ENCODE measurements around the gene CSF1R.

The CSF1R gene

DNA sequence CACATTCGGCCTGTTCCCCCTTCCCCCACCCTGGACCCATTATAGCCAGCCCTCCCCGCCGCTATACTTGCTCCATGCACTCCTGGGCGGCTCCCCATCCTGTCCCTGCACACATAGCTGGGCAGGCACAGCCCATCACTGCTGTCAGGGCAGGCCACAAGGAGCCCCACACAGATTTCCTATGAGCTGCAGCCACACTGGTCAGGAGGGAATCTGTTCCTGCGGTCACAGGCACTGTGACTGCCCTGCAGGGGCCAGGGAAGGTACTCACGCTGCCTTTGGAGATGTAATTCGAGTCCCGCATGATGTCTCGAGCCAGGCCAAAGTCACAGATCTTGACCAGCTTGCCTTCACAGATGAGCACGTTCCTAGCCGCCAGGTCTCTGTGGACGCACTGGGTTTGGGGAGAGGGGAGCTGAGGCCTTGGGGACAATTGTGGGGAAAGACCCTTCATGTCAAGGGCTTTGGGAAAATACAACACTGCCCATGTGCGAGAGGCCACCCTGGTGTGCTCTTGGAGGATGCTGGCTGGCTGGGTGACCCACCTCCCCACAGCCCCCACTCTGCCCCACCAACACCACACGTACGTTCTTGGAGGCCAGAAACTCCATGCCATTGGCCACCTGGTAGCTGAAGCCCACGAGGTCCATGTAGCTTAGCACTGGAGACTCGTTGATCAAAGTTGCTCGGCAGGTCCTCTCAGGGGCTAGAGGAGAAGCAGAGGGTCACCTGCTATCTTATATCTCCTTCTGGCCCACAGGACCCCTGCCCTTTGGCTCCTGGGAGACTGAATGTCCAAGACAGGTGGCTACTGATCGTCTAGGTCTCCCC lies 34.5 kb upstream of the CSF1R start:
- no peak for DNase-seq

DNA sequence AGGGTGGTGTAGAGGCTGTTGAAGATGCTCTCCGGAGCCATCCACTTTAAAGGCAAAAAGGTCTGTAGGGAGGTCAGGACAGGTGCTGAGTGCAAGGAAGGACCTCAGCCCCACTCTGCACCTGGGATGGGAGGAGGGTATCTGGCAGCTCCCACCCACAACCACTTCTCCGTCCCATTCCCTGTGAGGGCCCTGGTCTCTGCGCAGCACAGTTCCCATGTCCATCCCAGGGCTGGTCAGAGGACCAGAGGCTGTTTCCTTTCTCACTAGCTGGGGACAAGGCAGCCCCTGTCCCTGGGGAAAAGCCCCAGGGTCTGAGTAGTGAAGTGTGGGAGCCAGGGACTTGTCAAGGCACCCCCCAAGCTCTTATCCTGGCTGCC lies 33.7 kb upstream of the CSF1R start:
- no peak for DNase-seq

DNA sequence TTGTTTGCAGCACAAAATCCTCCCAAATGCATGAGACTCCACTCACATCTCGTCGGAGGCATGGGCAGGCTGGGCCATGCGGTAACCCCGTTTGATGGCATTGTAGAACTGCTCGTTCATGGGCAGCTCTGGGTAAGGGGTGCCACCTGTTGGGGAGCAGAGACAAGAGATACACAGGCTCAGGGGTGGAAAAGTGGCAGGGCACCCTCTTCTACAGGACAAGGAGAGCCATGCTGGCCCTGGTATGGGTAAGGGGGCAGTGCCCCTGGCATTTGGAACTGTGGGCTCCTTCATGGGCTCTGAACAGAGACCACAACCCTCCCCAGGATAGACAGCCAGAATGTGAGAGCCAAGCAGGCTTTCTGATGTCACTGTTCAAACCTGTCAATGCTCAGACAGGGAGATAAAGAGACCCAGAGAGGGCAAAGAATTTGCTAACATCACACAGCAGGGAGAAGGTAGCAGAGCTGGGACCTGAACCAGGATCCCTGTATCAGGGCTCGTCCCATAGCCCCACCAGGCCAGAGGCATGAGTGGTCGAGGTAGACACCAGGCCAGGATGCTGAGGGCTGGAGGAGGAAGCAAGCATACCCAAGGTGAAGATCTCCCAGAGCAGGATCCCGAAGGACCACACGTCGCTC lies 33.2 kb upstream of the CSF1R start:
- no peak for DNase-seq

DNA sequence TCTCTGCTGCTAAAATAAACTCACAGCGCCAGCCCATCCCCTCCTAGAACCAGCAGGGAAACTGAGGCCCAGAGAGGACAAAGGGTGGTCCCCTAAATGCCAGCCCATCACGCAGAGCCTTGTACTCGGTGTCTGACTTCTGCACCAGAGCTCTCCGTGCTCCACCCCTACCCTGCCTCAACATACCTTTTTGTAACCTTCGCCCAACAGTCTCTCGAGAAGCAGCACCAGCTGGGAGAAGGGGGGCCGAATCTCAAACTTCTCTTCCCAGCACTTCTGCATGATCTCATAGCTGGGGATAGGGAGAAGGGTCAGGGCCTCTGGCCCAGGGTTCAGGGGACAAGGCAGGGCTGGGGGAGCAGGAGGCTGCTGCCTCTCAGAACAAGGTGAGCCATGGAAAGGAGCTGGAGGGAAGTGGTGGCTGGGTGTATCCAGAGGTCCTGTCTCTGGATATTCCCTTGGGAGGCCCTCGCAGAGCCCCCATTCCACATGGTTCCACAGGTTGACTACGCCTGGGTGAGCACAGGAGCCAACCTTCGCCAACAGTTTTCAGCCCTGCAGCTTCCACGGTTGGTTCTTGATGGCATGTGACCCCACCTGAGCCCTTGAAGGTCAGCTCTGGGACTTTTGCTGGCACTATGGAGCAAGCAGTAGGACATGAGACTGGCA lies 32.3 kb upstream of the CSF1R start:
- no peak for DNase-seq

DNA sequence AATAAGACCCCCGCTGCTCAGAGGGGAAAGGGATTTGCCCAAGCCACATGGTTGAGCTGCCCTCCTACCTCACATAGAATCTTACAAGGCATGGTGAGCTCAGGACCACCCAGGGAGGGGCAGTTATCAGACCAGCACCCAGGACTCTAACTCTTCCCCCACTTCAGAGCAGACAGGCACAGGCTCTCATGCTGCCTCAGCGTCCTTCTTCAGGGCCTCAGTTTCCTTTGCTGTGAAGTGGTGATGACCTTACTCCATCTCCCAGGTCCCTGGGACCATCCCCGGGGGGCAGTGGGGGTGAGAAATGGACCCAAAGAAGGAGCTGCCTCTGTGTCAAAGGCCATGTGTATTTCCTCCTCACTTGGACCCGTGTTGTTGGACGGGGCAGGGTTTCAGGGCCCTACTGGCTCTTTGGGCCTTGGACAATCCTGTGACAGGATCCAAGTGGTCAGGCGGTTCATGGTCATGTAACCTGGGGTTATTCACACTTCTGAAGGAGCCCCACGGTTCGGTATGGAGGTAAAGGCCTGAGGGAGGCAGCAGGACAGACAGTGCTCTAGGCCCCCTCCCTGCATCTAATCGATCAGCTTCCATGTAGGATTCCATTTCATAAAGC lies 31.7 kb upstream of the CSF1R start:
- DNase-seq: no peak

- no peak for DNase-seq
These were observed 30.5 kb upstream of the CSF1R start for GRCh38 chr5:150116667-150117400.

- no peak for DNase-seq
These were observed 28.5 kb upstream of the CSF1R start for GRCh38 chr5:150114773-150115408.

- no peak for DNase-seq
These were observed 27.8 kb upstream of the CSF1R start for GRCh38 chr5:150114102-150114641.

GRCh38 chr5:150113047-150113744 lies 26.8 kb upstream of the CSF1R start:
- DNase-seq: no peak

GRCh38 chr5:150112201-150113046 lies 26.1 kb upstream of the CSF1R start:
- DNase-seq: no peak

GRCh38 chr5:150111122-150111521 lies 24.8 kb upstream of the CSF1R start:
- no peak for DNase-seq

- no peak for DNase-seq
These were observed 23.6 kb upstream of the CSF1R start for GRCh38 chr5:150109921-150110320.

DNA sequence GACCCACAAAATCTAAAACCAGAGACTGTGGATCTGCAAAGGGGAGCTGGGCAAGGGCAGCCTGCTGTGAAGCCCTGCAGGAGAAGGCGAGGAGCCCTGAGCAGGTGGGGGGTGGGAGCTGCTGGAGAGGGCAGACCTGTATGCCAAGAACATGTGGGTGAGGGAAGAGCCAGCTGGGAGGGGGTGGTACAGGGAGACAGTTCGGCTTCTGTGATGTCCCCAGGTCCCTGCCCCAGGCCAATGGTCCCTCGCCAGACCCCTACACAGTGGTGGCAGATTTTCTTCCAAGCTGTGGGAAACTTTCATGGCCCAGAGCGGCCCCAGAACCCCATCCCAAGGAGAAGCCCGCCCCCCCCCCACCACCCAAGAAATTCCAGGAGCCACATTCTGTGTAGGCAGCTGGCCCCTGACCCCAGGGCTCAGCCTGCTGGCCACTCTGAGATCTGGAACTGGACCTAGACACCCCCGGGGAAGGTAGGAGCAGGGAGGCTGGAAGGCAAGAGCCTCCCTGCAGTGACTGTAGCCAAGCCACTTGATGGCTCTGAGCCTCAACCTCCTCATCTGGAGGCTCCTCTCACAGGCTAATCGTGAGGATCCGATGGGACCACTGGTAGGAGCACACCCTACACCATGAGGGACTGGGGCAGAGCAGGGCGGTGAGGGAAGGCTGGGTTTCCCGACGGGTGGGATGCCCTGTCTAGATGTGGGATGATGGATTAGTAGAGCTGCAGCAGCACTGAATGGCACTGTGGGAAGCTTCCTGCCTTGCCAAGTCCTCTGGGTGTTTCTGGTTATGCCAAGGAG lies 22.6 kb upstream of the CSF1R start:
- DNase-seq: no peak

DNA sequence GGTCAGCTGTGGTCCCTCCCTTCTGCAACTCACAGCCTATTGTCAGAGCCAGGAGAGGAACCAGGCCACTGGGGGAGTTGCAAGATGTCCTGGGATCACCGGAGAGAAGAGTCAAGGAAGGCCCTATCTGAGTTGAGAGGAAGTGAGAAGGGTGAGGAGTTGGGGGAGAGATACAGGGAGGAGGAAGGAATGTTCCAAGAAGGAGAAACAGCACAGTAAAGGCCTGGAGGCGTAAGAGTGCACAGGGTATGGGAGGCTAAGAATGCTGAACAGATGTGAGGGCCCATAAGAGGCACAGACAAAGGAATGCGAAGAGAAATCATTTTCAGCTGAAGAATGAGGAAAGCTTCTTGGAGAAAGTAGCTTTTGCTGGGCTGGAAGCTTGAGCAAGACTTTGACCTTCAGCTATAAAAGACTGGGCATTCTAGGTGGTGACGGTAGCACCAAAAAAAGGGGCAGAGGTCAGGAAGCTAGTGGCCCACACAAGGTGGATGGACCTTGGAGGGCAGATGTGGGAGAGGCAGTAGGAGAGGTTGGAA lies 21.6 kb upstream of the CSF1R start:
- no peak for DNase-seq

DNA sequence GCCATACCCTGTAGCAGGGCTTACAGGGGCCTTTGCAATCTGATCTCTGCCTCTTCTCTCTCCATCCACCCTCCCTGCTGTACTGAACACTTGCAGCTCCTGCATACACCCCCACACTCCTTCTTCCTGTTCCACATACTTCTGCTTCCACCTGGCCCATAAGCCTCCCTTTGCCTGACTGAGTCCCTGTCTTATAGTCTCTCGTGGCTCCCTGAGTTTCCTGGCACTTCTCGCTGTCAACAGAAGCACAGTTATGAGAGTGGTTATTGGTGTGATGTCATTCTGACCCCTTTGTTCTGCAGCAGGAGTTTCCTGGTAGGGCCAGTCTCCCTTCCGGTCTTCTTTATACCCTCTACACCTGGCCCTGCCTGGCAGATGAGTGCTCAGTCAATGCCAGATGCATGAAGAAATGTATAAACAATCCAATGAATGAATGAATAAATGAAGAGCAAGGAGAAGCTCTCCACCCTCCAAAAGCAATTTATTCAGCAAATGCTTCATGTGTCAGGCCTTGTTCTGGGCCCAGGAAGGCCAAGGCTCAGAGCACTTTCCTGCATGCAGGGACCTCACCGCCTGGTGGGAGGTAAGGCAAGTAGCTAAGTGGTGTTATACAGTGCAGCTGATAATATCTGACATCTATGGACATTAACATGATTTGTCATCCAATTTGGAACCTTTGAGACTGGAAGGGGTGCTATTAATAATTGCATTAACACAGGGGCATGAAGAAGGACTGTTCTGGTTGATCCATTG lies 20.5 kb upstream of the CSF1R start:
- DNase-seq: no peak

DNA sequence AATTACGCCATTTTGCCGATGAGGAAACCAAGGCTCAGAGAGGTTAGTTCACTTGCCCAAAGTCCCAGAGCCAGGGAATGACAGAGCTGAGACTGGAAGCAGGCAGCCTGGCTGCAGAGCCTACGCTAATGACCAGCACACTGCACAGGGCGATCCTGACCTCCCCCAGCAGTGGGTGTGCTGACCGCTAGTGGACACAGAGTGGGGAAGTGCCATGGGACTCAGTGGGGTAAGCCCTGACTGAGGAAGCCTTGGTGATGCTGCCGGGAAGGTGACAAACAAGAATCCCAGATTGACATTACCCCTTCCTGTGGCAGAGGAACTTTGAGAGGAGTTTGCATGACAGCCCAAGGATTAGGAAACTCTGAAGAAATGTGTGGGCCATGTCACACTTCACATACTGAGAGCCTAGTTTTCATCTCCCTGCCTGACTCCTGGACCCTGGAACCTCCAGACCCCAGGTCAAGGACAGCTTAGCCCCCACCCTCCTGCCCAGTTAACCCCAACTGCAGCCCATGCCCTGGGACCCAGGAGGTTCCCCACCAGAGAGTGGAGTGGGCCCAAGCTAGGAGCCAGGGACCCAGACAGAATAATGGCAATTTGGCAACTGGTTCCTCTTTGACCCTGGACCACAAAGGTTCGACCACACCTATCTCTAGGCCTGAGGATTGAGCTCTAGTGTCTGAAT lies 19.7 kb upstream of the CSF1R start:
- no peak for DNase-seq

- DNase-seq: no peak
These were observed 18.2 kb upstream of the CSF1R start for GRCh38 chr5:150104550-150104870.

All from NCI-H1048 (cell line).